ENCODE results near the gene TEX54.

DNA sequence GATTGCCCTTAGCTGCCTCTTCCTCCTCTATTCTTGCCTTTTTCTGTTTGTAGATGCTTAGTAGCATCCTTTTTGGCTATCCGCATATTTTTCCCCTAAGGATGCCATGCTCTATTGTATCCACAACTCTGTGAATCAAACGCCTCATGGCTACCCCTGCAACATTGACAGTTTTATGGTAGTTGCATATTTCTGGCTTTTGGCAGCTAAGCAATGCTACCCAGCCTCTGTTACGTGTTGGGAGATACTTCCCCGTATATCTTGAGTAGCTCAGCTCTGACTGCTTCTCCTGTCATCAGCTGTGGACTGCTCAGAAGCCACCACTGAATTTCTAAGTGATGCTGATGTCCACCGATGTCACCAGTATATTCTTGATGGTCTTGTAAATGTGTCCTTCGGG lies 33.0 kb upstream of the TEX54 start:
- TF ChIP-seq JUN (CRISPR knock-in tag; IDR thresholded peaks at IDR 0.05), result no peak
- TF ChIP-seq DR1 (CRISPR knock-in tag; IDR thresholded peaks at IDR 0.05), result no peak
- no peak for TF ChIP-seq NCOA5 (CRISPR knock-in tag; IDR thresholded peaks at IDR 0.05)
- no peak for TF ChIP-seq KMT2A (CRISPR knock-in tag; IDR thresholded peaks at IDR 0.05)
- TF ChIP-seq ATF7 (IDR thresholded peaks at IDR 0.05), result no peak
- TF ChIP-seq ATF7 (CRISPR knock-in tag; IDR thresholded peaks at IDR 0.05), result no peak
- no peak for TF ChIP-seq FOXK1 (CRISPR knock-in tag; IDR thresholded peaks at IDR 0.05; ENCODE audit: borderline replicate concordance, low read depth)
- no peak for TF ChIP-seq ETV6 (CRISPR knock-in tag; conservative IDR thresholded peaks at IDR 0.05)
- TF ChIP-seq ZNF768 (CRISPR knock-in tag; IDR thresholded peaks at IDR 0.05), result no peak
- no peak for TF ChIP-seq GFI1 (CRISPR knock-in tag; IDR thresholded peaks at IDR 0.05; ENCODE audit: borderline replicate concordance)
- no peak for TF ChIP-seq RELA (CRISPR knock-in tag; IDR thresholded peaks at IDR 0.05)
- TF ChIP-seq ZNF782 (CRISPR knock-in tag; IDR thresholded peaks at IDR 0.05; ENCODE audit: borderline replicate concordance), result no peak
- TF ChIP-seq, protein P1, sequence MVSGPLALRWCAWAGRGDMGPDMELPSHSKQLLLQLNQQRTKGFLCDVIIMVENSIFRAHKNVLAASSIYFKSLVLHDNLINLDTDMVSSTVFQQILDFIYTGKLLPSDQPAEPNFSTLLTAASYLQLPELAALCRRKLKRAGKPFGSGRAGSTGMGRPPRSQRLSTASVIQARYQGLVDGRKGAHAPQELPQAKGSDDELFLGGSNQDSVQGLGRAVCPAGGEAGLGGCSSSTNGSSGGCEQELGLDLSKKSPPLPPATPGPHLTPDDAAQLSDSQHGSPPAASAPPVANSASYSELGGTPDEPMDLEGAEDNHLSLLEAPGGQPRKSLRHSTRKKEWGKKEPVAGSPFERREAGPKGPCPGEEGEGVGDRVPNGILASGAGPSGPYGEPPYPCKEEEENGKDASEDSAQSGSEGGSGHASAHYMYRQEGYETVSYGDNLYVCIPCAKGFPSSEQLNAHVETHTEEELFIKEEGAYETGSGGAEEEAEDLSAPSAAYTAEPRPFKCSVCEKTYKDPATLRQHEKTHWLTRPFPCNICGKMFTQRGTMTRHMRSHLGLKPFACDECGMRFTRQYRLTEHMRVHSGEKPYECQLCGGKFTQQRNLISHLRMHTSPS (CRISPR knock-in tag; IDR thresholded peaks at IDR 0.05; ENCODE audit: low read depth), result no peak
- TF ChIP-seq SMARCC2 (IDR thresholded peaks at IDR 0.05), result no peak
- TF ChIP-seq, protein P2, sequence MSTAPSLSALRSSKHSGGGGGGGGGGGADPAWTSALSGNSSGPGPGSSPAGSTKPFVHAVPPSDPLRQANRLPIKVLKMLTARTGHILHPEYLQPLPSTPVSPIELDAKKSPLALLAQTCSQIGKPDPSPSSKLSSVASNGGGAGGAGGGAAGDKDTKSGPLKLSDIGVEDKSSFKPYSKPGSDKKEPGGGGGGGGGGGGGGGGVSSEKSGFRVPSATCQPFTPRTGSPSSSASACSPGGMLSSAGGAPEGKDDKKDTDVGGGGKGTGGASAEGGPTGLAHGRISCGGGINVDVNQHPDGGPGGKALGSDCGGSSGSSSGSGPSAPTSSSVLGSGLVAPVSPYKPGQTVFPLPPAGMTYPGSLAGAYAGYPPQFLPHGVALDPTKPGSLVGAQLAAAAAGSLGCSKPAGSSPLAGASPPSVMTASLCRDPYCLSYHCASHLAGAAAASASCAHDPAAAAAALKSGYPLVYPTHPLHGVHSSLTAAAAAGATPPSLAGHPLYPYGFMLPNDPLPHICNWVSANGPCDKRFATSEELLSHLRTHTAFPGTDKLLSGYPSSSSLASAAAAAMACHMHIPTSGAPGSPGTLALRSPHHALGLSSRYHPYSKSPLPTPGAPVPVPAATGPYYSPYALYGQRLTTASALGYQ (CRISPR knock-in tag; IDR thresholded peaks at IDR 0.05), result no peak
